ENCODE measurements around the gene CLTCL1.

- no peak for TF ChIP-seq CTCF (IDR thresholded peaks at IDR 0.05)
- TF ChIP-seq POLR2A (IDR thresholded peaks at IDR 0.05) = no peak
Measured at GRCh38 chr22:19260194-19260593, 31.3 kb downstream of the CLTCL1 start.

Measured in heart left ventricle (tissue), 13 donors.